Stimulated activated CD8-positive, alpha-beta memory T cell treated with anti-CD3 and anti-CD28 coated beads, Interleukin-15, amount 100 ng/mL, for 48 hours (primary cell): ENCODE data around the gene TRPC1.

Source experiments
- DNase-seq, 2 donors: peaks; one replicate each; pipeline ENCODE4 v3.0.0-alpha.2; 2020; ENCODE audit warnings: low read depth in 2 of 2

Gene TRPC1

GRCh38 chr3:142839831-142840230 lies 116.0 kb downstream of the TRPC1 start:
- DNase-seq: no peak

DNA sequence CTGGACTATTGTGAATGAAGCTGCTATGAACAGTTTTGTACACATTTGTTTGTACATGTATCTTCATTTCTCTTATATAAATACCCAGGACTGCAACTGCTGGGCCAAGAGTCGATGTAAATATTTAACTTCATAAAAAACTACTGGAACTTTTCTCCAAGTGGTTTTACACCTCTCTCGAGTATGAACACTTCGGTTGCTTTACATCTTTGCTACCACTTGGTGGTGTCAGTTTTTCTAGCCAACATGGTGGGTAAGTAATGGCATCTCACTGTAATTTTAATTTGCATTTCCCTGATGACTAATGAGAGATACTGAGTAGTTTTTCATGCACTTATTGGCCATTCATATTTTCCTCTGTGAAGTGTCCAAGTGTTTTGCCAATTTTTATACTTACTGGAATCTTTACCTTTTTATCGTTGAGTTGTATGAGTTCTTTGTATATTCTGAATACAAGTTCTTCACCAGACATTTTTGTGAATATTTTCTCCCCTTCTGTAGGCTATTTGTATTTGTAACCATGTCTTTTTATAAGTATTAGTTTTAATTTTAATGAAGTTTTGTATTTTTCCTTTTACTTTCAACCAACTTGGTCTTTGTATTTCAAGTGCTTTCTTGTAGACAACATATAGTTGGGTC lies 120.6 kb downstream of the TRPC1 start:
- DNase-seq: no peak

- no peak for DNase-seq
Measured at GRCh38 chr3:142846779-142847577, 123.1 kb downstream of the TRPC1 start.

DNA sequence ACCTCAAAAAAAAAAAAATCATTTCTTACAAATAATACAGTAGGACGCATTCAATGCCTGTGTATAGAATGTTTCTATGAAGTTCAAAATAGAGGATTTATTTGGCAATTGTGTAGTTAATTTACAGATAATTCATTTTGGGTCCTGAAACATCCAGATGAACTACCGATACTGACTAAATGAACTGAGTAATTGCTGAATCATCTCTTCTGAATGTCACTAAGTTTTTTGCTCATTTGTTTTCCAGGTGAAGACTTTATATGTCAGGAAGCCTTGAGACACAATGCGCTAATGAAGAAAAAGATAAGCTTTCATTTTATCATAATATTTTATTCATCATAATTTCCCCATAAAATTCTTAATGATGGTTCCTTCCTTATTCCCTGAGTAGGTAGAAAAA lies 125.3 kb downstream of the TRPC1 start:
- DNase-seq: no peak

DNA sequence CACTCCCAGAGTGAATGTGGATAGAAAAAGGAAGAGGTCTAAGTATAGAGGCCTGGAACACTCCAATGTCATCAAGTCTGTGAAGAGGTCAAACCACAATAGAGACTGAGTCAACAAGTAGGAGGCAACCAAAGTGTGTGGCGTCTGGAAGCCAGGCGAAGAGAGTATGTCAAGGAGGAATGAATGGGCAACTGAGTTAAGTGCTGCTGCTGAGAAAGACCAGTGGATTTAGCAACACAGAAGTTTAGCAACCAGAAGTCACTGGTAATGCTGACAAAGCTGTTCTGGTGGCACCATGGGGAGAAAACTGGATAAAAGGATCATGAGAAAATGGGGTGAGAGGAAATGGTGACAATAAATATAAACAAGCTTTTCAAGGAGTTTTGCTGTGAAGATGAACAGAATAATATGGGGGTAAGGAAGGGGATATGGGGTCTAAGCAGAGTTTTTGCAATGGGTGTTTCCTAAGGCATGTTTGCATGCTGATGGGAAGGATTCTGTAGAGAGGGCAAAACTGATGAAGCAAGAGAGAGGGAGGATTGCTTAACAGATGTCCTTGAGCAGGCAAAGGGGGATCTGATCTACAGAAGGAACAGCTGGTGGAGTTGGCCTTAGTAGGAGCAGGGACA lies 126.7 kb downstream of the TRPC1 start:
- peak in 1 of 2 donors; percentile 15 for DNase-seq

GRCh38 chr3:142852009-142852408 lies 128.2 kb downstream of the TRPC1 start:
- DNase-seq: no peak

DNA sequence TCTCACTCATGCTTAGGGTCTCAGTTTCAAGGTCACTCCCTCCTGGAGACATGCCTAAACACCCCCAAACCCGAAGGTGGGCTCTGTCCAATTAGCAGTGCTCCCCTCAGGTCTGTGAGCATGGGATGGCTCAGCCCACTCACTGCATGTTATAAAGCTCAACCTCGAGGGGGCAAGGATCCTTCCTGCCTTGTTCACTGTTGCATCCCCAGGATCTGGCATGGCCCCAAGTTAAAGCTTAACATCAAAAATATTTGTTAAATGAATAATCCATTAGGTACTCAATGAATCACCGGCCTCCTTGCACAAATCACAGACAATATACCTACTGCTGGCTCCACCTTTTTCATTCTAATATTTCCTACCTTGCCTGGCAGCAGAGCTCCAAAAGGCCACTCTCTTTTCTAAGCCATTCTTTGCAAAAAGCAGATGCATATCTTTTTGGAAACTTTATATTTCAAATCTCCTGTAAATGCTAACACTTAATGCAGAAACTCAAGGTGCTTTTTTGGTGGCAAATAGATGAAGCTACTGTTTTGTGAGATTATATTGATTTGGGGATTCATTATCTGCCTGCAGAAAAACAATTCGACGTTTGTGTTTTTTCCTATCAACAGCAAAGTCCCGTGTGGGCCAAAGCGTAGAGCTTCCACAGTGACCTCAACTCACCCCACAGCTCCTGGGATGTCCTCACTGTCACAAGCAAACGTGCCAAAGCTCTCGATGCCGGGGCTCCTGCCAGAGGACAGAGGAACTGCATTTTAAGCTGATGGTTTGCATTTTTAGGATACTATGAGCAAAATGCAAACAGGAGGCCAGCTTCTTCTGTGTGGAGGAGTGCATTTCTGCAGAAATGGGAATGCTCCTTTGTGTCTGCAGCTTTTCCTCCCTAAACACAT lies 129.7 kb downstream of the TRPC1 start:
- DNase-seq: no peak

GRCh38 chr3:142857056-142857455 lies 133.2 kb downstream of the TRPC1 start:
- no peak for DNase-seq
